Endothelial cell (in vitro differentiated cells): ENCODE data around the gene ZNF532. TPM values are rescaled to one million over a fixed set of nuclear protein-coding genes. Genes with fewer than 3 reads are reported as not detected.

Experiments
- DNase-seq: peaks from one replicate; pipeline ENCODE4 v3.0.0; 2021; ENCODE audit warnings: low spot score
- H3K27ac Mint-ChIP-seq: one replicate; pipeline ENCODE4 v1.8.0; 2021; ENCODE audit warnings: mixed read lengths, inconsistent platforms; ENCODE audit not compliant: unreplicated experiment
- H3K27me3 Mint-ChIP-seq: one replicate; pipeline ENCODE4 v1.8.0; 2021; ENCODE audit warnings: mild to moderate bottlenecking, moderate library complexity, mixed read lengths, inconsistent platforms; ENCODE audit not compliant: unreplicated experiment
- H3K36me3 Mint-ChIP-seq: one replicate; pipeline ENCODE4 v1.8.0; 2021; ENCODE audit warnings: mild to moderate bottlenecking, low read depth, mixed read lengths, inconsistent platforms; ENCODE audit not compliant: unreplicated experiment
- H3K4me1 Mint-ChIP-seq: one replicate; pipeline ENCODE4 v1.8.0; 2021; ENCODE audit warnings: mild to moderate bottlenecking, mixed read lengths, inconsistent platforms; ENCODE audit not compliant: unreplicated experiment
- H3K4me3 Mint-ChIP-seq: one replicate; pipeline ENCODE4 v1.8.0; 2021; ENCODE audit warnings: mild to moderate bottlenecking, mixed read lengths, inconsistent platforms; ENCODE audit not compliant: unreplicated experiment
- H3K9me3 Mint-ChIP-seq: one replicate; pipeline ENCODE4 v1.8.0; 2021; ENCODE audit warnings: mixed read lengths, inconsistent platforms; ENCODE audit not compliant: unreplicated experiment
- CTCF ChIP-seq: fragments of 200-600 bp; sonication (generic); IDR thresholded peaks from one replicate; pipeline ENCODE4 v1.5.0; 2021; ENCODE audit warnings: antibody characterized with exemption; ENCODE audit not compliant: unreplicated experiment
- total RNA-seq: library from RNA; stranded (reverse); fragmentation: NEBNext Ultra II Directional; extraction: Animal tissue kit (Norgen Biotek cat#: 25700); gene quantifications from one replicate; pipeline ENCODE4 v1.2.1, GENCODE V29; 2021; ENCODE audit not compliant: unreplicated experiment

The ZNF532 gene
- total RNA-seq, 1 donor from 2014 or later, result 178 TPM

DNA sequence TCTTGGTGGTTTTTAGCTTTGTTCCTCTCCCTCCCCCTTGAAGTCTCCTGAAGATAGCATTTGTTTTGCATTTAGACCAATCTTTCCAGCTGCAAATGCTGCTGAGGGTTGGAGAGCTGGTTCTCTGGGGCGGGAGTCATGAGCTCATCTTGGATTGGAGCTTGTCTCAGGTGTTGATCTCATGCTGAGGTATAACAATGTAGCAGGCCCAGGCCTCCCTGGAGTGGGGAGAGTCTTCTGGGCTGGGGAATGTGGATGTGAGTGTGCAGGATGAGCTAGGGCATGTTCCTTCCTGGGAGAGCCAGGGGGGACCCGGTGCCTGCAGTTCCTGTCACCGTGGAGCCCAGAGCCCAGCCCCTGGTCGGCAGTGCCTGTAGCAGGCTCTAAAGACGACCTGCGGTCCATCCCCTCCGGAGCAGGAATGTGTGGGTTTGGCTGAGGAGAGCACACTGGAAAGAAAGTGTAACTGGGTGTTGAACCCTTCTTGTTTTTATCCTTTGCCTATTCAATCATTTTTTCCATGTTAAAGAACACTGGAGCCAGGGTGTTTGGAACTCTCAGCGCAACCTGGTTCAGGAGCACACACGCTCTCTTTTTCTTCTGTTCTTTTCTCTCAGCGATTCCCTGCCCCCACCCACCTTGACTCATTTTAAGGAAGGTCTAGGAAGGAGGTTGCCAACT, 2.7 kb downstream of the ZNF532 start:
- H3K27ac Mint-ChIP-seq, result peak overlapping the region; percentile 89
- H3K4me1 Mint-ChIP-seq, result peaks cover 62% of the 10 kb centered on the region
- no peak for DNase-seq
- H3K27me3 Mint-ChIP-seq, result peaks cover 21% of the 10 kb centered on the region
- H3K9me3 Mint-ChIP-seq, result no peaks in the 10 kb centered on the region
- TF ChIP-seq CTCF, result peak; percentile 16
- H3K36me3 Mint-ChIP-seq, result peaks cover 55% of the 10 kb centered on the region
- peak overlapping the region; percentile 88 for H3K4me3 Mint-ChIP-seq

DNA sequence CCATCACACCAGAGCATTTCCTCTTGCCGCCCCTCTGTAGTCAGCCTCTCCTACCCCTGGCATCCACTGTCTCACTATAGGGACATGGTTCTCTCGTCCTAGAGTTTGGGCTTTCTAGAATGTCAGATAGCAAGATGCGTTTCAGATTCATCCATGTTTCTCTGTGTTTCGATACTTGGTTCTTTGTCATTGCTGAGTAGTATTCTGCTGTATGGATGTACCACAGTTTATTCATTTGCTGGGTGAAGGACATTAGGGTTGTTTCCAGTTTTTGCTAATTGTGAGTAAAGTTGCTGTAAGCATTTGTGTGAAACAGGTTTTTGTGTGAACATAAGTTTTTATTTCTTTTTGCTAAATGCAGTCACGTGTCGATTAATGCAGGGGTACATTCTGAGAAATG, 3.8 kb downstream of the ZNF532 start:
- no peak for DNase-seq
- peaks cover 61% of the 10 kb centered on the region for H3K36me3 Mint-ChIP-seq
- H3K4me1 Mint-ChIP-seq, result peaks cover 57% of the 10 kb centered on the region
- peaks cover 16% of the 10 kb centered on the region for H3K27me3 Mint-ChIP-seq
- H3K4me3 Mint-ChIP-seq, result peak overlapping the region; percentile 80
- no peaks in the 10 kb centered on the region for H3K9me3 Mint-ChIP-seq
- H3K27ac Mint-ChIP-seq, result peak overlapping the region; percentile 22
- no peak for TF ChIP-seq CTCF

GRCh38 chr18:58870130-58870529, 5.5 kb downstream of the ZNF532 start:
- H3K27me3 Mint-ChIP-seq, result peaks cover 13% of the 10 kb centered on the region
- H3K9me3 Mint-ChIP-seq, result no peaks in the 10 kb centered on the region
- peak overlapping the region; percentile 65 for H3K4me3 Mint-ChIP-seq

DNA sequence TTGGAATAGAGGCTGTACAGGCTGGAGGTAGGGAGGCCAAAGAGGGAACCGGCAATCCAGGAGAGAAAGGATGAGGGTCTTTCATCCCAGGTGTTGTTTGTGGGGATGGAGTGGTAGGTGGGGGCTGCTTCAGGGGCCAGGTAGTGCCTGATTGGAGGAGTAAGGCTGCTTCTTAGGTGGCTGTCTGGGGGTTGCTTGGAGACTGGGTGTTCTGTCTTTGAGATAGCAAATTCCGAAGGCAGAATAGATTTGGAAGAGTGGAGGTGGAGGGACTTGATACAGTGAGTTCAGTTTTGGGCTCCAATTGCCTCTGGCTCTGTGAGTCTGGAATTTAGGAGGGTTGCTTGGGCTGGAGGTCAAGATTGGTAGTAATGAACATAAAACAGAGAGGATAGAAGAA, 5.9 kb downstream of the ZNF532 start:
- TF ChIP-seq CTCF, result no peak
- H3K27ac Mint-ChIP-seq, result peak overlapping the region; percentile 67
- DNase-seq, result no peak
- H3K9me3 Mint-ChIP-seq, result no peaks in the 10 kb centered on the region
- peak overlapping the region; percentile 22 for H3K4me3 Mint-ChIP-seq
- peaks cover 10% of the 10 kb centered on the region for H3K27me3 Mint-ChIP-seq
- H3K36me3 Mint-ChIP-seq, result peaks cover 63% of the 10 kb centered on the region
- H3K4me1 Mint-ChIP-seq, result peaks cover 42% of the 10 kb centered on the region

More at GRCh38 chr18:58870130-58870529, 5.5 kb downstream of the ZNF532 start:
- Mint-ChIP-seq H3K27ac (peak overlapping the region; percentile 67), H3K36me3 (peaks cover 62% of the 10 kb centered on the region), H3K4me1 (peaks cover 47% of the 10 kb centered on the region)
- no peak for DNase-seq
- no peak for TF ChIP-seq CTCF

DNA sequence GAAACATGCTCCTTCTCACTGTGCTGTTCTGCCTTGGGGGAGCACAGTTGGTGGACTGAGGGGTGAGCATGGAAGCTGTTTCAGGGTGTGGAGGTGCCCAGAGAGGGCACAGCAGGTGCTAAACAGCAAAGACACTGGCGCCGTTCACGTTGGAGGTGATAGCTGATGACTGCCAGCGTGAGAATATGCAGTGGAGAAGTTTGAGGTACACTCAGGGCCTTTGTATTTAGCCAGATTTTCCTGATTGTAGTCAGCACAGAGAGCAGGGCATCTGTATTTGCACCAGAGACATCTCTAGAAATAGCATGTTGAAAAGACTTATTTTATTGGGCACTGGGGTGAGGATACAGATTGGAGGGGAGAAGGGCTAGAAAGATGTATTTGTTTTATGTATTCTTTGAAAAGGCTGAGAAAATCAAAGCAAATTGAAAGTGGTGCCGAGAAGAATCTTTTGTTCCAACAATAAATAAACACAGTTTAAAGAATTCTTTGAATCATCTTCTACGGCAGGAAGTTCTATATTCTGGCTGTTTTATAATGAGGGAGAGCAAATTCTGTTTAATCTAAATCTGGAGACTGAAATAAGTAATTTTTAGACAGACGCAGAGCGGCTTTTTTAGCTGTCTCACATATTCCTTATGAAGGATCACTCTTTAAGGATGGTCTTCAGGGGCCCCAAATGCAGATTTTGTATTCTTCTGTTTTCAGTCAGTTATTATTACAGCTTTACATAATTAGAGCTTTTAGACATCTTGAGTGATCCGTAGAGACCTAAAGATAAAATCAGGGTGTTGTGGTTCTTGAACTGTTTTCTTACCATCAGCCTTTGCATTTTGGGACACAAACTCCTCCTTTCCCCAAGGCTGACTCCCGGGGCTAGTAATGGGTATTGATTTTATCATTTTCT, 7.1 kb downstream of the ZNF532 start:
- no peak overlapping the region for H3K27ac Mint-ChIP-seq
- peaks cover 31% of the 10 kb centered on the region for H3K4me1 Mint-ChIP-seq
- no peak for TF ChIP-seq CTCF

More for the DNA sequence above, 7.1 kb downstream of the ZNF532 start:
- Mint-ChIP-seq H3K9me3 (no peaks in the 10 kb centered on the region), H3K4me3 (peak overlapping the region; percentile 76), H3K27me3 (peaks cover 4% of the 10 kb centered on the region), H3K36me3 (peaks cover 63% of the 10 kb centered on the region)
- DNase-seq, result no peak
